ENCODE results near the gene RNF133. TPM values are rescaled to one million over a fixed set of nuclear protein-coding genes. Genes with fewer than 3 reads are reported as not detected.

RNF133 gene
- total RNA-seq, 1 donor from 2014 or later: 0.47 TPM

DNA sequence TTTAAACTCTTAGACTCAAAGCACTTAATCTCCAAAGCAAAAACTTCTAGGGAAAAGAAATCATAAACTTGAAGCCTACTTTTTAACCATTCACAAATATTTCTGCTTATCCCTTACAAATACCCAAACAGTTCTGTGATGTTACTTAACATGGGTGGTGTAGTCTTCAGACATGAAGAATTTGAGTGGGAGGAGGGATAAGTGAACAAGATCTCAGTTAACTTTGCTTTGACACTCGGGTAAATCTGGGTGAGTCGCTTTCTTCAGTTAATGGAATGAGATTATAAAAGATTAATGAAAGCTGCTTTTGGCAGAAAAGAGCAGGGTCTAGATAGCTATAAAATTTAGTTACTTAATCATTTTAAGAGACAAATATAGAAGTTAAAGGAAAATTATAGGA, 47.5 kb downstream of the RNF133 start:
- intact Hi-C loops (cut with micrococcal nuclease): no loop called here
- ATAC-seq: no peak
- no peak for DNase-seq

Other genes starting within 250 kb of the RNF133 start
- gene RNF148, start 3.8 kb upstream of the RNF133 start, total RNA-seq: 0.22 TPM
- gene CADPS2, start 187.3 kb upstream of the RNF133 start, total RNA-seq: 29.1 TPM

Data from left ventricle myocardium superior (tissue), 1 donor.